A549 (cell line): ENCODE data around the gene FOXD3. TPM values are rescaled to one million over a fixed set of nuclear protein-coding genes. Genes with fewer than 3 reads are reported as not detected.

Source experiments
- ATAC-seq, 2 experiments: fragments of 200-7000 bp in 1 of 2; fragments of >200 bp in 1 of 2; cut with Nextera tagmentation in 1 of 2; cut with Tn5 transposase in 1 of 2; 3 replicates each; pipeline versions ENCODE4 v1.8.0 to v1.9.1; 2018 to 2020; ENCODE audit warnings: mild to moderate bottlenecking in 1 of 2, moderate library complexity in 1 of 2
- CTCF ChIA-PET: fragments of 300-600 bp; sonication (Branson Sonifier 250); formaldehyde crosslinking; extraction: SDS; loops from one replicate; lab custom pipeline; 2021; ENCODE audit warnings: antibody characterized with exemption, inconsistent platforms; lab: Yijun Ruan, JAX
- POLR2A ChIA-PET: fragments of 350-600 bp; formaldehyde crosslinking; extraction: SDS; loops from one replicate; lab custom pipeline; 2021; ENCODE audit warnings: antibody characterized with exemption, inconsistent platforms; lab: Yijun Ruan, JAX
- DNase-seq, 2 experiments: peaks; one replicate each; pipeline versions ENCODE4 v3.0.0 to v3.0.0-alpha.2; 2011 to 2016; ENCODE audit warnings: low read depth in 1 of 2, low spot score in 1 of 2
- FAIRE-seq: peaks from 2 replicates; lab custom pipeline; 2011; peaks lifted over from hg19 to GRCh38; lab: Jason Lieb, UNC
- H3K27ac ChIP-seq, 2 experiments: fragments of >200 bp; sonication (Bioruptor Twin); formaldehyde crosslinking; 3 replicates each; pipeline ENCODE4 v1.5.1; 2016 to 2017
- H3K4me1 ChIP-seq: fragments of >200 bp; sonication (Bioruptor Twin); formaldehyde crosslinking; 3 replicates; pipeline ENCODE4 v1.6.1; 2016
- H3K4me2 ChIP-seq: fragments of >200 bp; sonication (Bioruptor Twin); formaldehyde crosslinking; 3 replicates; pipeline ENCODE4 v1.6.1; 2016
- H3K4me3 ChIP-seq: fragments of >200 bp; sonication (Bioruptor Twin); formaldehyde crosslinking; 3 replicates; pipeline ENCODE4 v1.5.1; 2016
- H3K9me3 ChIP-seq: fragments of >200 bp; sonication (Bioruptor Twin); formaldehyde crosslinking; 3 replicates; pipeline ENCODE4 v1.6.1; 2016
- CBX8 ChIP-seq: fragments of 200-600 bp; sonication (generic); IDR thresholded peaks from 2 replicates; pipeline ENCODE4 v1.6.1; 2016
- CTCF ChIP-seq: fragments of >200 bp; sonication (Bioruptor Twin); formaldehyde crosslinking; IDR thresholded peaks from 3 replicates; pipeline ENCODE4 v1.5.1; 2016
- ESRRA ChIP-seq: fragments of 150-350 bp; IDR thresholded peaks from 2 replicates; pipeline ENCODE4 v1.6.1; 2014; ENCODE audit warnings: mild to moderate bottlenecking, low read length, borderline replicate concordance
- FOSL2 ChIP-seq, 2 experiments: fragments of 450-650 bp in 1 of 2; fragments of >200 bp in 1 of 2; sonication (Bioruptor Twin) in 1 of 2; formaldehyde crosslinking; IDR thresholded peaks; 2 replicates each; pipeline versions ENCODE4 v1.5.0 to v1.6.1; 2016 to 2020; ENCODE audit warnings: mild to moderate bottlenecking in 1 of 2, moderate library complexity in 1 of 2
- FOXS1 ChIP-seq: fragments of 250-450 bp; sonication (Bioruptor Pico); IDR thresholded peaks from 2 replicates; pipeline ENCODE4 v1.5.0; 2020; ENCODE audit warnings: mild to moderate bottlenecking, moderate library complexity
- GATA3 ChIP-seq: IDR thresholded peaks from 2 replicates; pipeline ENCODE4 v1.6.1; 2012; ENCODE audit warnings: borderline replicate concordance
- HOXB5 ChIP-seq: fragments of 250-450 bp; sonication (Bioruptor Pico); IDR thresholded peaks from 2 replicates; pipeline ENCODE4 v1.5.0; 2020; ENCODE audit warnings: mild to moderate bottlenecking, moderate library complexity
- JUN ChIP-seq, 2 experiments: fragments of >200 bp; sonication (Bioruptor Twin); formaldehyde crosslinking; IDR thresholded peaks; 2 replicates in 1 of 2; 3 replicates in 1 of 2; pipeline ENCODE4 v1.6.1; 2016 to 2017
- KDM5A ChIP-seq: fragments of 200-600 bp; sonication (generic); IDR thresholded peaks from 2 replicates; pipeline ENCODE4 v1.6.1; 2016; ENCODE audit warnings: antibody characterized with exemption, mild to moderate bottlenecking
- MAFK ChIP-seq: fragments of 450-650 bp; IDR thresholded peaks from 2 replicates; pipeline ENCODE4 v1.6.1; 2014; ENCODE audit not compliant: partially characterized antibody
- MAX ChIP-seq: IDR thresholded peaks from 2 replicates; pipeline ENCODE4 v1.6.1; 2012
- MAZ ChIP-seq: fragments of 150-350 bp; IDR thresholded peaks from 2 replicates; pipeline ENCODE4 v1.6.1; 2014; ENCODE audit warnings: antibody characterized with exemption, low read depth, low read length, borderline replicate concordance
- MYC ChIP-seq: IDR thresholded peaks from 2 replicates; pipeline ENCODE4 v1.6.1; 2012; ENCODE audit warnings: mild to moderate bottlenecking, inconsistent platforms, low read length, improper control_type of control experiment, borderline replicate concordance
- NFE2L2 ChIP-seq: fragments of 150-350 bp; conservative IDR thresholded peaks from 2 replicates; pipeline ENCODE4 v1.6.1; 2014; ENCODE audit warnings: low read length
- NR3C1 ChIP-seq: fragments of >200 bp; sonication (Bioruptor Twin); formaldehyde crosslinking; IDR thresholded peaks from 3 replicates; pipeline ENCODE4 v1.6.1; 2017
- PHF8 ChIP-seq: fragments of 200-600 bp; sonication (generic); IDR thresholded peaks from 2 replicates; pipeline ENCODE4 v1.6.1; 2016; ENCODE audit warnings: low read depth, mild to moderate bottlenecking, antibody characterized with exemption, moderate library complexity, borderline replicate concordance
- RARB ChIP-seq: fragments of 250-450 bp; sonication (Bioruptor Pico); IDR thresholded peaks from 2 replicates; pipeline ENCODE4 v1.8.0; 2021; ENCODE audit warnings: mild to moderate bottlenecking, moderate library complexity
- RFX5 ChIP-seq: fragments of 450-650 bp; IDR thresholded peaks from 2 replicates; pipeline ENCODE4 v1.7.1; 2014; ENCODE audit warnings: antibody characterized with exemption, mild to moderate bottlenecking, moderate library complexity
- SMC3 ChIP-seq: fragments of >200 bp; sonication (Bioruptor Twin); formaldehyde crosslinking; IDR thresholded peaks from 3 replicates; pipeline ENCODE4 v1.6.1; 2018; ENCODE audit warnings: inconsistent platforms
- SREBF2 ChIP-seq: fragments of 450-650 bp; IDR thresholded peaks from 2 replicates; pipeline ENCODE4 v1.6.1; 2014; ENCODE audit warnings: mild to moderate bottlenecking, moderate library complexity
- TFCP2L1 ChIP-seq: fragments of 250-450 bp; sonication (Bioruptor Pico); IDR thresholded peaks from 2 replicates; pipeline ENCODE4 v1.5.0; 2021; ENCODE audit warnings: mild to moderate bottlenecking
- TP53 ChIP-seq: fragments of 250-450 bp; sonication (Bioruptor Pico); IDR thresholded peaks from 2 replicates; pipeline ENCODE4 v1.5.0; 2021; ENCODE audit warnings: mild to moderate bottlenecking, moderate library complexity
- ZC3H11A ChIP-seq: fragments of 450-650 bp; IDR thresholded peaks from 2 replicates; pipeline ENCODE4 v1.6.1; 2014; ENCODE audit warnings: antibody characterized with exemption, mild to moderate bottlenecking
- ZNF302 ChIP-seq: fragments of 250-450 bp; sonication (Bioruptor Pico); IDR thresholded peaks from 2 replicates; pipeline ENCODE4 v1.9.0; 2021; ENCODE audit warnings: inconsistent platforms, mild to moderate bottlenecking, moderate library complexity
- ZSCAN20 ChIP-seq: fragments of 250-450 bp; sonication (Bioruptor Pico); IDR thresholded peaks from 2 replicates; pipeline ENCODE4 v1.8.0; 2022; ENCODE audit warnings: mild to moderate bottlenecking, moderate library complexity
- WGBS: methylation state at CpG from one replicate; pipeline ENCODE4 v1.1.6; 2017; ENCODE audit errors: missing lambda C conversion rate; 5-methylcytosine and 5-hydroxymethylcytosine counted together
- polyA plus RNA-seq, 4 experiments: library from polyadenylated mRNA; depleted of rRNA in 3 of 4; stranded (reverse); fragments of >200 nt; fragmentation: RNase III in 1 of 4; extraction: RNeasy Plus Mini Kit Qiagen cat#74134 plus additional on column Dnase treatment in 1 of 4; gene quantifications; 2 replicates in 3 of 4; 3 replicates in 1 of 4; pipeline ENCODE4 v1.2.3, GENCODE V29; 2011 to 2017
- TF ChIP-seq, protein P1 (sequence below): fragments of 250-450 bp; sonication (Bioruptor Pico); IDR thresholded peaks from 2 replicates; pipeline ENCODE4 v1.5.0; 2021; ENCODE audit warnings: mild to moderate bottlenecking, moderate library complexity, borderline replicate concordance
- TF ChIP-seq, protein P2 (sequence below): fragments of >200 bp; sonication (Bioruptor Twin); formaldehyde crosslinking; IDR thresholded peaks from 2 replicates; pipeline ENCODE4 v1.6.1; 2016

FOXD3 gene
- polyA plus RNA-seq, 2 of the 4 experiments (the other 2 are of a cell fraction): 0.09 to 0.34 TPM

GRCh38 chr1:63325279-63325985, 3.1 kb downstream of the FOXD3 start:
- ChIA-PET POLR2A (no interaction called here), CTCF (interaction anchor here (0.5 to 3.1 kb wide), 5 partner anchors 8 to 116 kb away, joined by 3 to 17 read pairs (median 5); no protein-coding TSS in a partner anchor)

DNA sequence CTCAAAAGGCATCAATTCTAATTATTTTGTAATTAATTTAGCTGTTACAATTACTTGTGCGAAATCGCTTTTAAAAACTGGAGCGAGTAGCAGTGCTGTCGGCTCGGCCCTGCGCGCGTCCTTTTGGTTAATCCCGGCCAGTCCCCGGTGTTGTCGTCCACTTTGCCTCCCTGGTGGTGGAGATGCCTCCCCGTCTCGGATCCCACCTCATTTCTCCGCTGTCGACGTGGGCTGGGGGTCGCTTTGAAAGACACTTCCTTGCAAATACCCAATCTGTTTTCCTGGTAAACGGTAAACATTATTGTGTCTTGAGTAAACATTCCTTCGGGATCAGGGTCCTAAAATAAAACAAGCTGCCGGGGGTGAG, 3.7 kb downstream of the FOXD3 start:
- Histone ChIP-seq H3K4me3 (no peak overlapping the region), H3K4me1 (no peaks in the 10 kb centered on the region), H3K9me3 (no peaks in the 10 kb centered on the region), H3K27ac (no peak overlapping the region), H3K4me2 (no peak overlapping the region)
- no peak for FAIRE-seq
- POLR2A ChIA-PET: no interaction called here
- no peak for DNase-seq
- CTCF ChIA-PET: interaction anchor here (0.5 to 3.1 kb wide), 7 partner anchors 9 to 212 kb away, joined by 3 to 17 read pairs (median 5); no protein-coding TSS in a partner anchor
- WGBS: 75% methylated on average over 20 of the region's 20 CpGs
- ATAC-seq: no peak
- TF ChIP-seq RARB (no peak), ZC3H11A (no peak), MAFK (no peak), SMC3 (no peak)

More at GRCh38 chr1:63325279-63325985, 3.1 kb downstream of the FOXD3 start:
- Histone ChIP-seq H3K9me3 (no peaks in the 10 kb centered on the region), H3K27ac (no peak overlapping the region), H3K4me3 (no peak overlapping the region), H3K4me1 (no peaks in the 10 kb centered on the region), H3K4me2 (no peak overlapping the region)
- TF ChIP-seq GATA3 (no peak), KDM5A (no peak), RFX5 (no peak), JUN (IDR thresholded peaks at IDR 0.05) (no peak), ESRRA (no peak), PHF8 (no peak), SREBF2 (no peak), NR3C1 (no peak), SMC3 (no peak), TFCP2L1 (CRISPR knock-in tag) (no peak)
- TF ChIP-seq, protein P1, sequence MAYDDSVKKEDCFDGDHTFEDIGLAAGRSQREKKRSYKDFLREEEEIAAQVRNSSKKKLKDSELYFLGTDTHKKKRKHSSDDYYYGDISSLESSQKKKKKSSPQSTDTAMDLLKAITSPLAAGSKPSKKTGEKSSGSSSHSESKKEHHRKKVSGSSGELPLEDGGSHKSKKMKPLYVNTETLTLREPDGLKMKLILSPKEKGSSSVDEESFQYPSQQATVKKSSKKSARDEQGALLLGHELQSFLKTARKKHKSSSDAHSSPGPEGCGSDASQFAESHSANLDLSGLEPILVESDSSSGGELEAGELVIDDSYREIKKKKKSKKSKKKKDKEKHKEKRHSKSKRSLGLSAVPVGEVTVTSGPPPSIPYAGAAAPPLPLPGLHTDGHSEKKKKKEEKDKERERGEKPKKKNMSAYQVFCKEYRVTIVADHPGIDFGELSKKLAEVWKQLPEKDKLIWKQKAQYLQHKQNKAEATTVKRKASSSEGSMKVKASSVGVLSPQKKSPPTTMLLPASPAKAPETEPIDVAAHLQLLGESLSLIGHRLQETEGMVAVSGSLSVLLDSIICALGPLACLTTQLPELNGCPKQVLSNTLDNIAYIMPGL (CRISPR knock-in tag): no peak
- WGBS: 91% methylated on average over 2 of the region's 2 CpGs
- FAIRE-seq (no peak), ATAC-seq (no peak), DNase-seq (no peak)

DNA sequence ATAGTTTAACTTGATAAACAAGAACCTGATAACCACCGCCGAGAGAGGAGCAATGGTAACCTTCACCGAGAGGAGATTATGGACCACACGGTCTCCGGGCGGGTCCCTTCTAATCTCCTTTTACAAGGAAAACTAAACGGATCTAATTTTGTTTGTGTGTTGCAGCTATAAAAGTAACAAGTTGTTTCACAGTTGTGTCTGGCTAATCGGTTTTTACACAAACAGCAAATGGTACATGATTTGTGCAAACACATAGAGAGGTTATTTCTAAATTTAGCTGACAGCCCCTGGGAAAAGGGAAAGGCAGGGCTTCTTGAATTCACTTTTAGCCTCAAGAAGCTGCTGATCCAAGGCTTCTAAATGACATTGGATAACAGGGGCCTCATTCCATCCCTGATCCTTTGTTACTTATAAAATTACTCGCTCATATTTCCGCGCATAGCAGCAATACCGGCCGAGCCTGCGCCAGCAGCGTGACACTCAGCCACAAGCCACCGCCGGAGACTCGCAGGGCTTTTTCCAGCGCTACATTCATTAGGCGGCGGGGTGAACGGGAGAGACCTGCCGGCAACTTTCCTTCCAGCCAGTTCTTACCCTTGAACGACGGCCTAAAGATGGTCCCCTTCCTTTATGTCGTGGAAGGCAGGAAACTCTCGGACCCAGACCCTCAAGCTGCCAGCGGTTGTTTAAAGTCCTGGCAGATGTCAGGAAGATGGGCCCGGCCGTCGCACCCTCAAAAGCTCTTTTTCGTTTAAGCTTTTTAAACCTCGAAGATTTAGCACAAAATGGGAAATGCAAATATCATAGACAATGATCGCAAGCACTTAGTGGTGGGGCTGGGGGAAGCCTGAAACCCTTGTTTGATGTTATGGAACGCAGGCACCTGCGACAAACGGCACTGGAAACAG, 4.4 kb downstream of the FOXD3 start:
- Histone ChIP-seq H3K4me3 (no peak overlapping the region), H3K4me2 (peak overlapping the region; percentile 65), H3K9me3 (no peaks in the 10 kb centered on the region), H3K27ac (no peak overlapping the region), H3K4me1 (no peaks in the 10 kb centered on the region)
- DNase-seq (no peak), ATAC-seq (no peak), FAIRE-seq (no peak)
- POLR2A ChIA-PET: no interaction called here
- WGBS: 81% methylated on average over 37 of the region's 37 CpGs
- CTCF ChIA-PET: interaction anchor here (1.0 to 3.1 kb wide), 15 partner anchors 9 to 473 kb away, joined by 3 to 17 read pairs (median 5); no protein-coding TSS in a partner anchor
- TF ChIP-seq FOSL2 (IDR thresholded peaks at IDR 0.05) (no peak), FOSL2 (CRISPR knock-in tag; IDR thresholded peaks at IDR 0.05) (no peak), ZSCAN20 (CRISPR knock-in tag) (no peak), FOXS1 (no peak), MYC (no peak), HOXB5 (CRISPR knock-in tag) (no peak), MAZ (no peak), CTCF (no peak), CBX8 (no peak), MAX (no peak), TP53 (CRISPR knock-in tag) (no peak), ZC3H11A (no peak), NFE2L2 (no peak), PHF8 (no peak), ZNF302 (CRISPR knock-in tag) (no peak)
- TF ChIP-seq, protein P1 (CRISPR knock-in tag): no peak
- TF ChIP-seq, protein P2, sequence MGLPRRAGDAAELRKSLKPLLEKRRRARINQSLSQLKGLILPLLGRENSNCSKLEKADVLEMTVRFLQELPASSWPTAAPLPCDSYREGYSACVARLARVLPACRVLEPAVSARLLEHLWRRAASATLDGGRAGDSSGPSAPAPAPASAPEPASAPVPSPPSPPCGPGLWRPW: no peak
